Stimulated activated CD4-positive, alpha-beta T cell treated with anti-CD3 and anti-CD28 coated beads, Interleukin-1b, Interleukin-23, amount 100 ng/mL, for 1 hour (primary cell): ENCODE measurements around the gene PABPC1L2B.
"Not testable (repeated sequence)": the region's sequence is repeated elsewhere in the genome, so short reads cannot be mapped to it uniquely, and the experiment has no call there.

Source experiments
- DNase-seq, 2 donors: peaks; one replicate each; pipeline ENCODE4 v3.0.0-alpha.2; 2020; ENCODE audit warnings: low read depth in 2 of 2

The PABPC1L2B gene

GRCh38 chrX:73002733-73003132 lies at the start of gene PABPC1L2B:
Gene PABPC1L2B (plus strand): TSS chrX:73002939. CDS start chrX:73003643, 704 bp downstream.
- not testable (repeated sequence) for DNase-seq

GRCh38 chrX:72959971-72960370 lies 42.8 kb upstream of the PABPC1L2B start:
- DNase-seq: not testable (repeated sequence)

GRCh38 chrX:72971859-72972258 lies 30.9 kb upstream of the PABPC1L2B start:
- DNase-seq: not testable (repeated sequence)

- DNase-seq: not testable (repeated sequence)
These were observed 27.9 kb upstream of the PABPC1L2B start for GRCh38 chrX:72974885-72975284.

GRCh38 chrX:72980894-72981469 lies 21.8 kb upstream of the PABPC1L2B start:
- not testable (repeated sequence) for DNase-seq

GRCh38 chrX:73004032-73004431 lies 1.3 kb downstream of the PABPC1L2B start:
- not testable (repeated sequence) for DNase-seq

GRCh38 chrX:73021361-73022092 lies 18.8 kb downstream of the PABPC1L2B start:
- no peak for DNase-seq

- not testable (repeated sequence) for DNase-seq
These were observed 19.3 kb downstream of the PABPC1L2B start for GRCh38 chrX:73022093-73022445.

- DNase-seq: no peak
These were observed 26.1 kb downstream of the PABPC1L2B start for GRCh38 chrX:73028876-73029275.
